ENCODE measurements around the gene IQGAP2.
"Not testable (repeated sequence)": the region's sequence is repeated elsewhere in the genome, so short reads cannot be mapped to it uniquely, and the experiment has no call there.

Gene IQGAP2

GRCh38 chr5:76503929-76504328 is 100.8 kb downstream of the IQGAP2 start:
- Histone ChIP-seq H3K4me1 (no peaks in the 10 kb centered on the region), H3K27me3 (no peaks in the 10 kb centered on the region; the same call in 1 of the 2 replicates), H3K9me3 (no peaks in the 10 kb centered on the region), H3K36me3 (no peaks in the 10 kb centered on the region), H3K4me3 (ENCODE audit: low read depth, low read length) (no peak overlapping the region)
- DNase-seq = no peak
- TF ChIP-seq CTCF (IDR thresholded peaks at IDR 0.05; ENCODE audit: low read depth, low read length) = no peak

- Histone ChIP-seq H3K27me3 (no peaks in the 10 kb centered on the region; the same call in 1 of the 2 replicates), H3K4me1 (no peaks in the 10 kb centered on the region)
Observed at GRCh38 chr5:76504901-76505564, 101.9 kb downstream of the IQGAP2 start.

DNA sequence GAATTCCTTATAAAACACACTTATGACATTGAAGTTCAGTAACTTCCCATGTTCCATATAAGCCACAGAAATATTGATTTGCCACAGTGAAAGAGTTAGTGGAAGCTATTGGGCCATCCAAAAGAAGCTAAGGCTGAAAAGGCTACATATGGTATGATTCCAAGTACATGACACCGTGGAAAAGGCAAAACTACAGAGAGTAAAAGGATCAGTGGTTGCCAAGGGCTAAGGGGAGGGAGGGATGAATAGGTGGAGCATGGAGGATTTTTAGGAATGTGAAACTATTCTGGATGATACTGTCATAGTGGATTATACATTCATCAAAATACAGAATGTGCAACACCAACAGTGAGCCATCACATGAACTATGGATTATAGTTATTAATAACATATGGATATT is 110.4 kb downstream of the IQGAP2 start:
- H3K9me3 ChIP-seq = no peaks in the 10 kb centered on the region
- H3K4me3 ChIP-seq (ENCODE audit: low read depth, low read length) = no peak overlapping the region
- H3K36me3 ChIP-seq = no peaks in the 10 kb centered on the region
- no peak for TF ChIP-seq CTCF (IDR thresholded peaks at IDR 0.05; ENCODE audit: low read depth, low read length)
- no peaks in the 10 kb centered on the region for H3K27me3 ChIP-seq
- H3K4me1 ChIP-seq = no peaks in the 10 kb centered on the region
- DNase-seq = no peak

More at GRCh38 chr5:76504901-76505564, 101.9 kb downstream of the IQGAP2 start:
- no peak for TF ChIP-seq CTCF (IDR thresholded peaks at IDR 0.05; ENCODE audit: low read depth, low read length)
- no peak for DNase-seq
- Histone ChIP-seq H3K36me3 (no peaks in the 10 kb centered on the region), H3K9me3 (no peaks in the 10 kb centered on the region), H3K4me3 (ENCODE audit: low read depth, low read length) (no peak overlapping the region)

DNA sequence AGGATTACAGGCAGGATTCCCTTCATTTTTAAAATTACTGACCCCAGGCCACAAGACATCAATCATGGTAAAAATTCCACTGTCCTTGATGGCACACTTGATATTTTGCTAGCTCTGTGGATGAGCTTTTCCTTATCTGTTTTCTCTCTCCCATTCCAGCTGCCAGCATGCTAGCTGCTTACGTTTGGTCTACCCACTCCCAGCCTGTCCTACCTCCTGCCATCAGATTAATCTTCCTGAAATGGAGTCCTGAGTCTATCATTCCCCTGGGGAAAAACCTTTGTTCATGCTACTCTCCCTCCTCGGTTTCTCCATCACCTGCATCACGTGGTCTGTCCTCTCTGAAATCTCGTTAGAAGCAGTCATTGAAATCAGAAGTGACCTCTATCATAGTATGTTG is 111.2 kb downstream of the IQGAP2 start:
- no peak for DNase-seq
- TF ChIP-seq CTCF (IDR thresholded peaks at IDR 0.05; ENCODE audit: low read depth, low read length) = no peak
- no peaks in the 10 kb centered on the region for H3K27me3 ChIP-seq

GRCh38 chr5:76514713-76515112 is 111.6 kb downstream of the IQGAP2 start:
- no peaks in the 10 kb centered on the region for H3K27me3 ChIP-seq
- H3K4me1 ChIP-seq = no peaks in the 10 kb centered on the region
- no peaks in the 10 kb centered on the region for H3K9me3 ChIP-seq
- H3K36me3 ChIP-seq = no peaks in the 10 kb centered on the region
- DNase-seq = no peak
- no peak for TF ChIP-seq CTCF (IDR thresholded peaks at IDR 0.05; ENCODE audit: low read depth, low read length)
- H3K4me3 ChIP-seq (ENCODE audit: low read depth, low read length) = no peak overlapping the region

More for the DNA sequence above, 111.2 kb downstream of the IQGAP2 start:
- Histone ChIP-seq H3K9me3 (no peaks in the 10 kb centered on the region), H3K4me3 (ENCODE audit: low read depth, low read length) (no peak overlapping the region), H3K4me1 (no peaks in the 10 kb centered on the region), H3K36me3 (no peaks in the 10 kb centered on the region)

- DNase-seq = no peak
- no peak for TF ChIP-seq CTCF (IDR thresholded peaks at IDR 0.05; ENCODE audit: low read depth, low read length)
- Histone ChIP-seq H3K36me3 (no peaks in the 10 kb centered on the region), H3K9me3 (no peaks in the 10 kb centered on the region), H3K27me3 (no peaks in the 10 kb centered on the region), H3K4me3 (ENCODE audit: low read depth, low read length) (no peak overlapping the region), H3K4me1 (no peaks in the 10 kb centered on the region)
Observed at GRCh38 chr5:76517334-76517733, 114.2 kb downstream of the IQGAP2 start.

DNA sequence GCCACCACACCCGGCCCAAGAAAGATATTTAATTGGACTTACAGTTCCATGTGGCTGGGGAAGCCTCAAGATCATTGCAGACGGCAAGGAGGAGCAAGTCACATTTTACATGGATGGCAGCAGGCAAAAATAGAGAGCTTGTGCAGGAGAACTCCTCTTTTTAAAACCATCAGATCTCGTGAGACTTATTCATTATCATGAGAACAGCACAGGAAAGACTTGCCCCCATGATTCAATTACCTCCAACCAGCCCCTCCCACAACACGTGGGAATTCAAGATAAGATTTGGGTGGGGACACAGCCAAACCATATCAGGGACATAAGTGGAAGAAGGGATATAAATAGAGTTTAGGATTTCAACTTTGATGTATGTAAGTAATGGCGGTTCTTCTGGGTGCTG is 115.2 kb downstream of the IQGAP2 start:
- not testable (repeated sequence) for DNase-seq; H3K4me3 ChIP-seq (ENCODE audit: low read depth, low read length); H3K27me3 ChIP-seq; H3K36me3 ChIP-seq; H3K9me3 ChIP-seq; H3K4me1 ChIP-seq
